SU-DHL-6 (cell line): ENCODE results near the gene DMBX1.

Experiments used
- EZH2phosphoT487 ChIP-seq: fragments of 200-600 bp; sonication (generic), shearing (Covaris generic); conservative IDR thresholded peaks from 2 replicates; pipeline ENCODE4 v1.6.1; 2018; ENCODE audit warnings: mild to moderate bottlenecking, antibody characterized with exemption, low read length, moderate library complexity, mixed read lengths
- TF ChIP-seq, protein P1 (sequence below): fragments of 200-600 bp; sonication (generic); IDR thresholded peaks from one replicate; pipeline ENCODE4 v1.5.1; 2017; ENCODE audit warnings: antibody characterized with exemption, mild to moderate bottlenecking, low read length, moderate library complexity; ENCODE audit not compliant: insufficient read depth, poor library complexity, severe bottlenecking

DNA sequence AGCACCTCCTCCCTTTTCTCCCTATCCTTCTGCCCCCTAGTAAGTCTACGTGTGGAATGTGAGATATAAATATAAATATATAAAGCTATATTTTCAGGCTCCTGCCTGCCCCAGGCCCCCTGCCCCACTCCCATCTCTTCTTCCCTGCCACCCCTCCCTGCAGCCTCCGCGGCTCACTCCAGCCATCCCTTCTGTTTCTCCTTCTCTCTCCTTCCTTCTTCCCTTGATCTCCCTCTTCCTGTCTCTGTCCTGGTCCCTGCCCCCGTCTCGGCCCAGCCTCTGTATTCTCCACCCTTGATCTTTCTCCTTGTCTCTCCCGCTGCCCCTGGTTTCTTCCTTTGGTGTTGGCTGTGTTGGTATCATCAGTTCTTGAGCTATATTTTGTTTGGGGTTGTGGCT lies 23.2 kb downstream of the DMBX1 start:
- TF ChIP-seq, protein P1, sequence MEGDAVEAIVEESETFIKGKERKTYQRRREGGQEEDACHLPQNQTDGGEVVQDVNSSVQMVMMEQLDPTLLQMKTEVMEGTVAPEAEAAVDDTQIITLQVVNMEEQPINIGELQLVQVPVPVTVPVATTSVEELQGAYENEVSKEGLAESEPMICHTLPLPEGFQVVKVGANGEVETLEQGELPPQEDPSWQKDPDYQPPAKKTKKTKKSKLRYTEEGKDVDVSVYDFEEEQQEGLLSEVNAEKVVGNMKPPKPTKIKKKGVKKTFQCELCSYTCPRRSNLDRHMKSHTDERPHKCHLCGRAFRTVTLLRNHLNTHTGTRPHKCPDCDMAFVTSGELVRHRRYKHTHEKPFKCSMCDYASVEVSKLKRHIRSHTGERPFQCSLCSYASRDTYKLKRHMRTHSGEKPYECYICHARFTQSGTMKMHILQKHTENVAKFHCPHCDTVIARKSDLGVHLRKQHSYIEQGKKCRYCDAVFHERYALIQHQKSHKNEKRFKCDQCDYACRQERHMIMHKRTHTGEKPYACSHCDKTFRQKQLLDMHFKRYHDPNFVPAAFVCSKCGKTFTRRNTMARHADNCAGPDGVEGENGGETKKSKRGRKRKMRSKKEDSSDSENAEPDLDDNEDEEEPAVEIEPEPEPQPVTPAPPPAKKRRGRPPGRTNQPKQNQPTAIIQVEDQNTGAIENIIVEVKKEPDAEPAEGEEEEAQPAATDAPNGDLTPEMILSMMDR, result no peak
- TF ChIP-seq EZH2phosphoT487, result no peak
